ENCODE data around the gene POLR3A. TPM values are rescaled to one million over a fixed set of nuclear protein-coding genes. Genes with fewer than 3 reads are reported as not detected.

Gene POLR3A
- total and polyA plus RNA-seq, 2 donors (not counting 1 experiment from before 2014, with no cell fraction given): 5.4 to 18.4 TPM

- WGBS (ENCODE audit: insufficient coverage): 97% methylated on average over 6 of the region's 6 CpGs
Measured at GRCh38 chr10:78069151-78069550, 39.8 kb upstream of the POLR3A start.

More at GRCh38 chr10:78069151-78069550, 39.8 kb upstream of the POLR3A start:
- H3K27me3 ChIP-seq (replicated peaks in 1 of 4; ENCODE audit: control extremely low read depth in 1 of 4, control insufficient read depth in 3 of 4, insufficient read depth in 4 of 4, low read length in 3 of 4): no peaks in the 10 kb centered on the region
- H3K4me1 ChIP-seq (ENCODE audit: control insufficient read depth in 2 of 2, insufficient read depth in 2 of 2, low read length in 2 of 2): no peaks in the 10 kb centered on the region
- H3K4me3 Mint-ChIP-seq: no peak overlapping the region
- H3K9ac ChIP-seq (ENCODE audit: low read length): no peak overlapping the region
- no peak overlapping the region for H3K27ac Mint-ChIP-seq
- H4K20me1 ChIP-seq (ENCODE audit: control insufficient read depth, insufficient read depth, low read length, poor library complexity, severe bottlenecking): no peaks in the 10 kb centered on the region
- ATAC-seq (ENCODE audit: low read depth) (no peak), DNase-seq (no peak)
- H2AFZ ChIP-seq (ENCODE audit: insufficient read depth, low read depth, low read length, poor library complexity, severe bottlenecking): no peak overlapping the region
- TF ChIP-seq EZH2 (IDR thresholded peaks at IDR 0.05; ENCODE audit: borderline replicate concordance, insufficient read depth, low read depth, low read length, poor library complexity, severe bottlenecking): no peak
- no peak for TF ChIP-seq CTCF (IDR thresholded peaks at IDR 0.05)
- peaks cover under 1% of the 10 kb centered on the region for H3K9me3 Mint-ChIP-seq (ENCODE audit: insufficient read depth)
- H3K79me2 ChIP-seq (ENCODE audit: control insufficient read depth, insufficient read depth, low read length): no peaks in the 10 kb centered on the region
- H3K4me3 ChIP-seq (ENCODE audit: control extremely low read depth in 1 of 5, extremely low read depth in 1 of 5, insufficient read depth in 1 of 5, low read depth in 2 of 5, low read length in 4 of 5): no peak overlapping the region
- H3K4me2 ChIP-seq (replicated peaks; ENCODE audit: low read depth, low read length, poor library complexity, severe bottlenecking): no peak overlapping the region
- no peaks in the 10 kb centered on the region for H3K4me1 Mint-ChIP-seq
- no peaks in the 10 kb centered on the region for H3K9me3 ChIP-seq (ENCODE audit: control extremely low read depth in 1 of 3, control insufficient read depth in 2 of 3, insufficient read depth in 1 of 3, low read length in 2 of 3)
- H3K27ac ChIP-seq (ENCODE audit: low read length in 2 of 2): no peak overlapping the region
- H3K27me3 Mint-ChIP-seq: peaks cover 6% of the 10 kb centered on the region
- intact Hi-C loops (cut with micrococcal nuclease): no loop called here
- H3K36me3 ChIP-seq (replicated peaks in 1 of 2; ENCODE audit: control extremely low read depth in 1 of 2, control insufficient read depth in 1 of 2, extremely low read depth in 1 of 2, insufficient read depth in 2 of 2, low read length in 1 of 2): no peaks in the 10 kb centered on the region
- CTCF ChIA-PET: no interaction called here
- POLR2A ChIA-PET: no interaction called here

Data from B cell (primary cell).